ENCODE data around the gene SDC3.

DNA sequence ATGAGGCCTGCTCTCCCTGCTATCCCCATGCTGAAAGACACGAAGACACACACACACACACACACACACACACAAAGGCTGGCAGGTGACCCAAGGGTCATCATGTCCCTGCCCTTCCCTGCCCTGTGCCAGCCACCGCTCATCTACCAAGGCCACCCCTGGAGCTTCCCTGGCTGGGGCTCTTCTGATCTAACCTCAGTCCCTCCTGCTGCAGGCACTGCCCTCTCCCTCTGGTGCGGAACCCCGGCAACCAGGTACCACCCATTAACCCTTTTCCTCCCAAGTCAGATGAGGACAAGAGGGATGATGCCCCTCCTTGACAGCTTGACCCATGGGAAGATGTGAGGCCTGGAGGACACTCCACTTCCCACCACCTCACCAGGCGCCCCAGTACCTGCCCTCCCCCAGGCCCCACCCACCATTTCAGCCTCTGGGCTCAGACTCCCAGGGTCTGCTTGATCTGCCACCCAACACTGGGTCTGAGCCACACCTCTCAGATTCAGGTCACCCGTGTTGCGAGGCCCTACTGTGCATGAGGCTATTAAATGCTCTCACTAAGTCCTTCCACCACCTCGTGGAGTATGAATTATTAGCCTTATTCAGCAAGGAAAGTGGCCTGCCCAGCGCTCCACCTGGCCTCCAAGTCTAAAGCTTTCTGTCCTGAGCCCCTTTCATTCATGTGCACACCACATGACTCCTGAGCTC, 2.5 kb downstream of the SDC3 start:
- TF ChIP-seq, protein P1, sequence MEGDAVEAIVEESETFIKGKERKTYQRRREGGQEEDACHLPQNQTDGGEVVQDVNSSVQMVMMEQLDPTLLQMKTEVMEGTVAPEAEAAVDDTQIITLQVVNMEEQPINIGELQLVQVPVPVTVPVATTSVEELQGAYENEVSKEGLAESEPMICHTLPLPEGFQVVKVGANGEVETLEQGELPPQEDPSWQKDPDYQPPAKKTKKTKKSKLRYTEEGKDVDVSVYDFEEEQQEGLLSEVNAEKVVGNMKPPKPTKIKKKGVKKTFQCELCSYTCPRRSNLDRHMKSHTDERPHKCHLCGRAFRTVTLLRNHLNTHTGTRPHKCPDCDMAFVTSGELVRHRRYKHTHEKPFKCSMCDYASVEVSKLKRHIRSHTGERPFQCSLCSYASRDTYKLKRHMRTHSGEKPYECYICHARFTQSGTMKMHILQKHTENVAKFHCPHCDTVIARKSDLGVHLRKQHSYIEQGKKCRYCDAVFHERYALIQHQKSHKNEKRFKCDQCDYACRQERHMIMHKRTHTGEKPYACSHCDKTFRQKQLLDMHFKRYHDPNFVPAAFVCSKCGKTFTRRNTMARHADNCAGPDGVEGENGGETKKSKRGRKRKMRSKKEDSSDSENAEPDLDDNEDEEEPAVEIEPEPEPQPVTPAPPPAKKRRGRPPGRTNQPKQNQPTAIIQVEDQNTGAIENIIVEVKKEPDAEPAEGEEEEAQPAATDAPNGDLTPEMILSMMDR (IDR thresholded peaks at IDR 0.05), result no peak
- TF ChIP-seq POLR2A (IDR thresholded peaks at IDR 0.05), result no peak

Measured in right lobe of liver (tissue), 4 donors.